Measurements from ENCODE around the gene APP.
A peak's percentile ranks its signal among the peaks of the same experiment; 100 is the strongest.
"Not testable (repeated sequence)": the region's sequence is repeated elsewhere in the genome, so short reads cannot be mapped to it uniquely, and the experiment has no call there.

The APP gene

DNA sequence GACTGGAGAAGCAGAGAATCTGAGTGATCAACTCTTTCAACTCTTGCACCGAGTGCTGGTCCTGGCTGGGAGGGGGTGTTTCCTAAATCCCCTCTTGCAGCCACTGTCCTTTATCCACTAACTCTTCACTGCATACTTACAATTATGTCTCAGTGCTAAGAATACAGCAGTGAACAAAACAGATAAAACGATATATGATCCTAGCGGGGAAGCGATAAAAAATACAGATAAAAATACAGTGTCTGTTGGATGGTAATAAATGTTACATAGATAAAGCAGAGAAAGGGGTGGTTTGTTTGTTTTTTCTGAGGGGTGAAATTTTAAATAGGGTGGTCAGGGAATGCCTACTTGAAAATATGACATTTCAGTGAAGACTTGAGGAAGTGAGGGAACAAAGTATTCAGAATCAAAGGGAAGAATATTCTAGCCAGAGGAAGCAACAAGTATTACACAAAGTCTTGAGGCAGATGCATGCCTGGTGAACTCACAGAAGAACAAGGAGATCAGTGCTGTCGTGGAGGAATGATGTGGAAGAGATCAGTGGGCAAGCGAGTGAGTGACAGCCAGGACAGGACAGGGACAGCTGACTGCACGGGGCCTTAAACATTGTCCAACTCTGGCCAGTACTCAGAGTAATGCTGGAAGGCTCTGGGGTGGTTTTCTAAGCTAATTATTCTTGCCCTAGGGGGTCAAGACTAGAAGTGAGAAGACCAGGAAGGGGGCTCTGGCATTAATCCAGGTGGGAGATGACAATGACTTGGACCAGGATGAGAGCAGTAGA is 110.0 kb downstream of the APP start:
- DNase-seq = peak; percentile 11

DNA sequence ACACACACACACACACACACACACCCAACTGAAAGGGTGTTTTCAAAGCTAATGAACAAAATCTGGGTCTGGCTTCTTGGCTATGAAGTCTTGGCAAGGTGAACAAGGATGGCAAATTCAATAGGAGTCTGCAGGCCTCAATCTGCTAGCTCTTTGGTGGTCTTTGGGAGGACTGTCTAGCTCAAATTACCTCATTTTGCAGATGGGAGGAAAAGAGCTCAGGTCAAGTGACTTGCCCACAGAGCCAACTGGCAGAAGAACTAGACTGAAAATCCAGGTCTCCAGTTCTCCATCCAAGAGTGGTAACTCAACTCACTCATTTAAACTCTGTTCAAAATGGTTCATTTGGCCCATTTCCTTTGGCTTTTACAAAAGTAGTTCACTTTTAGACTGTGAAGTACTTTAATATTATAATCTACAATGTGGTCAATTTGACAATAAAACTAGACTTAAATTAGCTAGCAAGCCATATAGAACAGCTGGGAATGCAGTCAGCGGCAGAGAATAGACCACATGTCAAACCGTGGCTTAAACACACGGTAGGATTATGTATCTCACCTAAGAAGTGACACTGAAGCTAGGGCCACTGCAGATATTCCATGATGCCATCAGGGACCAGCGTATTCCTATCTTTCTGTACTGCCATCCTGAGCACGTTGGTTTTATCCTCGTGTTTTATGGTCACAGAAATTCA is 112.9 kb downstream of the APP start:
- DNase-seq = no peak

DNA sequence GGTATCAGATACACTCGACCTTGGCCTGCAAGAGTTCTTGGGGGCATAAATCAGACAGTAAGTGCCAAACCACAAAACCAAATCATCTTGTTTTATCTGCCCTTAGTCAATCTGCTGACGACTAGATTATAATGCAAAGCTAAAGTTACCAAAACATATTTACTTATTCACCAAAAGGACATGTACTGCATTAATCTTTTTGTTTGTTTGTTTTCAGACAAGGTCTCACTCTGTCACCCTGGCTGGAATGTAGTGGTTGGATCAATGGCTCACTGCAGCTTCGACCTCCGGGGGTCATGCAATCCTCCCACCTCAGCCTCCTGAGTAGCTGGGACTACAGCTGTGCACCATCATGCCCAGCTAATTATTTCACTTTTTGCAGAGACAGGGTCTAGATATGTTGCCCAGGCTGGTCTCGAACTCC is 114.7 kb downstream of the APP start:
- DNase-seq = no peak

DNA sequence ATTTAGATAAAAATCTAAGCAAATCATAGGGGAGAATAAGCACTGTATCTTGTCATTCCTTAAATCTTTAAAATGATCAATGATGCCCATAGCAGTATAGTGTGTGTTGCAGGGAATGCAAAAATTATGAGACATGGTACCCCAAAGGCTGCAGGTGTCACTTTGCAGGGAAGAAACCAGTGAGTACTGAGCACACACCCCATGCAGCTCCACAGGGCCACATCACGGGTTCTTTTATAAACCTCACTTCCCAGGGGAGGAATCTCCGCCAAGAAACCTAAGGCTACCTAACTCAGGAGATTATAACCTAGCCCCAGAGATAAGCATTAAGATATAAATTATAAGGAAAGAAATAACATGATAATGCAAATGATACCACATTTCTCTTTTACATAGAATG is 115.6 kb downstream of the APP start:
- DNase-seq = no peak

DNA sequence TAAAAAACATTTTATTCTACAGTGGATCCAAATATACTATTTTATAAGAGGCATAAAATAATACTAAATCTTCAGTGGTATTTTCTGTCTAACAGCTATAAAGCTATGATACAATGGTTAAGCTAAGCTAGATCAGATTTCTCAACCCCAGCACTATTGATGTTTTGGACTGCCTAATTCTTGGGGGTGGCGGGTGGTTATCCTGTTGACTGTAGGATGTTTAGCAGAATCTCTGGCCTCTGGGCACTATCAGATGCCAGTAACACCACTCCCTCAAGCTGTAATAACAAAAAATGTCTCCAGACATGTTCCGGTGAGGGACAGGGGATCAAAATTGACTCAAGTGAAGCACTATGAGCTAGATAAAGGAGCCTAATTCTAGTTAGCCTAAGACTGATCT is 118.5 kb downstream of the APP start:
- DNase-seq = no peak

DNA sequence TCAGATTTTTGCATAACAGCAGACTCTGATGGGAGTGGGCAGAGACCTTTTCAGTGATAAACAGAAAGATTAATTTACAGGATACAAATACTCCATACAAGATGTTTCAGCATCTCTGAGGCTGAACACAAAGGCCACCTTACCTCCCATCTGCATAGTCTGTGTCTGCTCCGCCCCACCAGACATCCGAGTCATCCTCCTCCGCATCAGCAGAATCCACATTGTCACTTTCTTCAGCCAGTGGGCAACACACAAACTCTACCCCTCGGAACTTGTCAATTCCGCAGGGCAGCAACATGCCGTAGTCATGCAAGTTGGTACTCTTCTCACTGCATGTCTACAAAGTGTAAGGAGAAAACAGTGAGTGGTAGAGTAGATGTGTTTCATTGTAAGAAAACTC is 119.7 kb downstream of the APP start:
- DNase-seq = no peak

DNA sequence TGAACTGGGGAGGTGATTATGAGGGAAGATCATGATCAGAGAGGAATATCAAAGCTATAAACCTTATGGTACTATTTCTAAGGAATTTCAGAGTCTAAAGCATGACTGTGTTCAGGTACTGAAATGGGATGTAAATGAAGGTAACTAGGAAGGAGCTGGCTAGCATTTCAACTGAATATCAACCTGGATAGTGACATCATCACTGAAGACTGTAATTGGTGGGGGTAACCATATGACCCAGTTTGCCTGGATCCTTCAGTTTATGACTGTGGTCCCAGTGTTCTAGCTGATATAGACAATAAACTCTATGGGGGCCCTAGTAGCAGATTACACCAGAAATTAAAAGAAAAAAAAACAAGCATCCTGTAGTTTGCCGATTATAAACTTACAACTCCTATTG is 120.8 kb downstream of the APP start:
- no peak for DNase-seq

DNA sequence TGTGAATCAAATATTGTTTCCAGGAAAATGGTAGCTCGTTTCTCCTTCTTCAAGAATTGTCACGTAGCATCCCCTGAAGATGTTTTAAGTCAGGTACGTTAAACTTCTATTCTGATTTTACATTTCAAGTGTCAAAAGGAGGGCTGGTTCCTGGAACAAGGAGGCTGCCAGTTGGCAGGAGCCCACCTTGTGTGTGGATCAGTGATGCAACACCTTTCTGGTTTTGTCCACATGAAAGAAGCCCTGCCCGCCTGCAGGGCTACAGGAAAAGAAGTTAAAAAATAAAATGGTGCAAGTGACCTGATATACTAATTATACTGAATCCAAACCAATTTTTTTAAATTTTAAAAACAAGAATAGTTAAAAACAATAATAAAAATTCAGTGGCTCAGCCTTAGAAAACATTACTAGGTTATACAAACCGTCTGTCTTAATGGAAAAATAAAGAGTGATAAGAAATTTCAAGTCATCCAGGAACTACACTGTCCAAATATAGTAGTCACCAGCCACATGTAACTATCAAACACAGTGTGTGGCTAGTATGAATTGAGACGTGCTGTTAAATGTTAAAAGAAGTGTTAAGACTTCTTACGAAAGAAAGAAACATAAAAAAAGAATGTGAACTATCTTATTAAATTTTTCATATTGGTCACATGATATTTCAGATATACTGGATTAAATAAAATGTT is 123.1 kb downstream of the APP start:
- DNase-seq = no peak

DNA sequence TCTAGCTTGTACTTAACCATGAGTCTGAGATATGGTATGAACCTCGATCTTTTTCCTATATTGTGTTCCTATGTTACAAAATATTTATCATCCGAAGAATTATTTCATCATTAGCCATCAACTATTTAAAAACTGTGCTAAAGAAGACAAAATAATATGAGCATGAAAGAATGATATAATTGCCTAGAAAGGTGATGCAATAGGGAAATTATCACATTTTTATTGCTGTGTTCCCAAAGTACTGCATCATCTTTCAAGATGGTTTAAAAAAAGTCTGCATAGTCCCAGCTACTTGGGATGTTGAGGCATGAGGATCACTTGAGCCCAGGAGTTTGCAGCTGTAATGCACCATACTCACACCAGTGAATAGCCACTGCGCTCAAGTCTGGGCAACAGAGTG is 126.7 kb downstream of the APP start:
- DNase-seq = no peak

DNA sequence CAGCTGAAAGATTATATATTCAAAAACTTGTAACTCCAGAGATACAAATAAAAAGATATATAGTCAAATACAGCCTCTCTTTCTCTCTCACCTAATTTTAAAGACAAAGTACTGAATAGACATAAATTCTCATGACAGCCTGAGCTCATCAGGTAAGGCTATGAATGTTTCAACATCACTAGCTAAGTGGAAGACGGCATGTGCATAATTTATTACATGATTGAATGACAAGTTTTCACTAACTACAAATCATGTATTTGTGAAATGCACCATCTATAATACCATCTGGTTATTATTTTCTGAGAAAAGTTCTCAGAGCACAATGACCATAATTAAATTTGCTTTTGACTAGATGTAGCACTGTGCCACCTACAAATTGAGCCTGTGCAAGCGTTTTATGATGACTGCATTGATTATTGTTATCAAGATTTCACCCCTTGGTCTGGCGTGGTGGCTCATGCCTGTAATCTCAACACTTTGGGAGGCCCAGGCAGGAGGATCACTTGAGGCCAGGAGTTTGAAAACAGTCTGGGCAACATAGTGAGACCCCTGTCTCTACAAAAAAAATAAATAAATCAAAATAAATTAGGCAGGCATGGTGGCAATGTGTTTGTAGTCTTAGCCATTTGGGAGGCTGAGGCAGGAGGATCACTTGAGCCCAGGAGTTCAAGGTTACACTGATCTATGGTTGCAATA is 128.2 kb downstream of the APP start:
- DNase-seq = no peak

DNA sequence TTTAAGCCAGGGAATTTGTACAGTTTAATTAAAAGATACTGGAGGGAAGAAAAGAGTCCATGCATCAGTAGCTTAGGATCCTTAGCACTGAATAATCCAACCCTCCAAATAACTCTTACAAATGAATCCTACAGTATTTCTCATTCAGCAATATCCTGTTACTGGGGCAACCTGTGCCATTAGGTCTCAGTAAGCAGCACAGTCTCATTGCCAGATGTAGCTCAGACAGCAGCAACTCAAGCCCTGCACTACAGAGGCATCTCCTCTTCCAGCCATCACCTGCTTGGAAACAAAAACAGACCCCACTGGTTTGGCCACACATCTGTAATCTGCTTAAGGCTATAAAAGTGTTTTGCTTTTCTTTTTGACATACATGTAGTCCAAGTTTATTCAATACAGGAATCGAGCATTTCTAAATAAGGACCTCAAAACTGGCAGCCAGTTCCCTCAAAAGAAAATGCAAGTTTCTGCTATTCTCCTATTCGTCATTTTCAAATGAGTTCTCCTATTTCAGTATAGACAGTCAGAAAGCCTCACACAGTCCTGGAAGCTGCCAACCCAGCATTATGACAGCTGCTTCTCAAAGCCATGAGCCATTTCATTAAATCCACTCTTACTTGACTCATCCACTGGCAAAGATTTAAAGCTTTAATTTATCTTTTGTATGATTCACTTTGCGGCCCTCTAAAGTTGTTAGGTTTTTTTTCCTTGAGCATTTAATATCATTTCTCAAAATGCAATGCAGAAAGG is 129.0 kb downstream of the APP start:
- DNase-seq = no peak

DNA sequence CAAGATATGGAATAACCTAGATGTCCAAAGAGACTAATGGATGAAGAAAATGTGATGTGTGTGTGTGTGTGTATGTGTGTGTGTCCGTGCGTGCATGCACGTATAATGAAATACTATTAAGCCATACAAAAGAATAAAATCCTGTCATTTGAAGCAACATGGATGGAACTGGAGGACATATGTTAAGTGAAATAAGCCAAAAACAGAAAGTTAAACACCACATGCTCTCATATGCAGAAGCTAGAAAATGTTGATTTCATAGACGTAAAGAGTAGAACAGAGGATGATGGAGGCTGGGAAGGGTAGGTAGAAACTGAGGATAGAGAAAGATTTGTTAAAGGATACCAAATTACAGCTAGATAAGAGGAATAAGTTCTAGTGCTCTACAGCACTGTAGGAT is 133.7 kb downstream of the APP start:
- DNase-seq = no peak

DNA sequence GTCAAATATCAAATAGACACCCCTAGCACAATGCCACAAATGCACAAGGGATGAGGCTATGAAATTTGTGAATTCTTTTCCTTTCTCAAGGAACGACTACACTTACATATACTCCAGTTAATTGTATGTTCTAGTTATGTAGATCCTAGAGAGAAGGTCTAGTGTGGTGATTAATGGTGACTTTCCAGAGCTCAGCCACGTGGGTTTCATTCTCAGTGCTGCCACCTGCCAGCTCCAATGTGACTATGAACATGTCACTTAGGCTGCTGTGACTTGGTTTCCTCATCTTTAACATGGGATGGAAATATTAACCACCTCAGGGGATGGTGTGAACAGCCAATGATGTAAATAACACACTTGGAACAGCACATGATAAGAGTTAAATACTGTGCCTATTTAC is 138.3 kb downstream of the APP start:
- no peak for DNase-seq

DNA sequence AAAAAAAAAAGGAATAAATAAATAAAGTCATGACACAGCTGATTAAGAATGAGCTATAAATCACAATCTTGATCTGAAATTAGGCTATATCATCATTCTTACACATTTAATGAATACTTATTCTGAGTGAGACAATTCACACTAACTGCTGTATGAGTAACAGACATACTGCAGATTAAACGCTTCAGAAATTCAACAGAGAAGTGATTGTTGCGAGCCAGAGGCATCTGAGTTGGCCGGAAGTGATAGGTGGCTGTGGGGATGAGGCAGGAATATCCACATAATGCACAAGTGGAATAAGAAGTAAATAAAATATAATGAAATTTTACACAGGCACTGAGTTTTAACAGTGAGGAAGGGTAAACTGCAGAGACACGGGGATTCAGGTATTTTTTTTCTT is 142.4 kb downstream of the APP start:
- no peak for DNase-seq

DNA sequence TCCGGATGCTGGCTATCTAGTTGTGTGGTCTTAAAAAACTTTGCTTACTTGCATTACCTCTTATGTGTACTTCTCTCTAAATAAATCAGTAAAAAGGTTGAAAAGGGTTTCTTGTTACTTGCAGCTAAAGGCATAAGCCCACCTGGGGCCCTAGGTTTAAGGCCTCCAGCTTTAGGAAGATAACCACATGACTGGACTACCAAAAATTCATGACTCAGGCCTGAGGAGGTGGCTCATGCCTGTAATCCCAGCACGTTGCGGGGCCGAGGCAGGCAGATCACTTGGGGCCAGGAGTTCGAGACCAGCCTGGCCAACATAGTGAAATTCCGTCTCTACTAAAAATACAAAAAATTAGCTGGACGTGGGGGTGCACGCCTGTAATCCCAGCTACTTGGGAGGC is 142.9 kb downstream of the APP start:
- no peak for DNase-seq

DNA sequence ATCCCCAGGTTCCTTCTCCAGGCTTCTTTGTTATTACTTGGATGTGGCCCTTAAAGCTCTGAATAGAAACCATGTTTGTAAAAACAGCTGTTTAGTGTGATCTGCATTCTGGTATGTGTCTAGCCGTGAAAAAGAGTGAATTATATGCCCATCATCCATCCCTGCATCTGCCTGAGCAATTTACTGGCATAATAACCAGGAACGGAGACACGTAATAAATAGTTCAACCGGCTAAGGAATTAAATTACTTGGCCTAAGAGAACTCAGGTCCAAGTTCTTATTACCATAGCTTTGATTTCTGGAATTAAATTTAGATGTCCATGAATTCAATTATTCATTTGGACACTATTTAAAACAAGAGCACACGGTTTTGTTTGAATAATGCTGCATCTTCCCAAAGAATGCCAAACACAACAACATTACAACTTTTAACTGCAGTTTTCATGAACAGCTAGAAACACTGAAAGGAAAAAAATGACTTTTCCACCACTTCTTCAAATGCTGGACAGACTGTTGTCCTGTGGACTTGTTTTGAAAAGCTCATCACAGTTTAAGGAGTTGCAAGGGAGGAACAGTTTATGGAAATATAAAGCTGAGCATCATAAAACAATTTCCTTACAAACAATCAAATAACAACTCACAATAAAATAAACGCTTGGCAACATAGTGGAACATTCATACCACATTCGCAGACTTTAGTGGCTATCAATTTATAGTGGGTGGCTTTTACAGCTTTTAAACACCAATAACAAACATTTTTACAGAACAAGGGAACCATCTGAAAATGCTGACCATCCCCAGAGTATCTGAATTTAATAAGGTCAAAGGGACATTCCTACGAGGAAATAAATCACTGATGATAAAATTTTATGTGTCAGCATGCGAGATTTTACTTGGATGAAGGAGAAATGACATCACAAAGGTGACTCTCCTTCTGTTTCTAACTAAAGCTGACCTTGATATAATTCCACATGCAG is 144.7 kb downstream of the APP start:
- DNase-seq = no peak

DNA sequence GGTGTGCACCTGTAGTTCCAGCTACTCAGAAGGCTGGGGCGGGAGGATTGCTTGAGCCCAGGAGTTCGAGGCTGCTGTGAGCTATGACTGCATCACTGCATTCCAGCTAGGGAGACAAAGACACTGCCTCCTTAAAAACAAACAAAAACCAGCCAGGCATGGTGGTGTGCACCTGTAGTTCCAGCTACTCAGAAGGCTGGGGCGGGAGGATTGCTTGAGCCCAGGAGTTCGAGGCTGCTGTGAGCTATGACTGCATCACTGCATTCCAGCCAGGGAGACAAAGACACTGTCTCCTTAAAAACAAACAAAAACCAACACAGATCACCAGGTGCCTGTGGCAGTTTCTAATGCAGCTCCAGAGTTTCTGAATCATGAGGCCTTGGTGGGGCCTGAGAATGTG is 147.2 kb downstream of the APP start:
- DNase-seq = not testable (repeated sequence)

DNA sequence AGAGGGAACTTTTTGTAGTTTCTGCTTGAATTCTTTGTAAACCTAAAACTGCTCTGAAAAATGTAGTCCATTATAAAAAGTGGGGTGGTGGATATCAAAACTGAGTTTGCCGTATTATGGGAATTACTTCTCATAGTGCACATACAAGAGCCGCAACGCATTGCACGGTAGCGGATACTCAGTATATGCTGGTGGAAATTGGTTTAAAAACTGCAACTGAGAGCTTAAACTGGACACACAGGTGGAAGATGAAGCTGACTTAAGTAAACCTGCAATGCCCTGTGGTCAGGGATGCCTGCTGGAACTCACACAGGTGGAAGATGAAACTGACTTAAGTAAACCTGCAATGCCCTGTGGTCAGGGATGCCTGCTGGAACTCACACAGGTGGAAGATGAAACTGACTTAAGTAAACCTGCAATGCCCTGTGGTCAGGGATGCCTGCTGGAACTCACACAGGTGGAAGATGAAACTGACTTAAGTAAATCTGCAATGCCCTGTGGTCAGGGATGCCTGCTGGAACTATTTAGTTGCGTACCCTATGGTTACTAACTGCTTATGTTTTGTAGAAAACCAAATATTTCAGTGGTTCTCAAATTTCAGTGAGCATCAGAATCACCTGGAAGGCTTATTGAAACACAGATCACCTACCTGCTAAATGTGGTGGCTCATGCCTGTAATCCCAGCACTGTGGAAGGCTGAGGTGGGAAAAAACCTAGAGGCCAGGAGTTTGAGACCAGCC is 147.8 kb downstream of the APP start:
- not testable (repeated sequence) for DNase-seq

DNA sequence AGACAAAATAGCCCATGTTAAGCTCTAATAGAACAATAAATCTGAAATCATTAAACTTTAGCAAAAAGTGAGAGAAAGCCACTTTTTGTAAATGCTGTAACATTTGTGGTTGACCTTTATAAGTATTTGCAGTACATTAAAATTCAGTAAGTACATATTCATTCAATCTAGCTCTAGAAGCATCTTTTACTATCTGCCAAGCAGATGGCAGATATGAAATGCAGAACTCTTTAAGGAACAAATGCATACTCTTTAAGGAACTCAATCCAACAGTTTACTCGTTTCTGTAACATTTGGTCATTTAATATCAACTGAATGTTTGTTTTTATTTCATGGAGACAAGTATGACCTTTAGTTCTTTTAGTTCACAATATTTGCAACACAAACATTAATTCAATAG is 150.1 kb downstream of the APP start:
- DNase-seq = no peak

DNA sequence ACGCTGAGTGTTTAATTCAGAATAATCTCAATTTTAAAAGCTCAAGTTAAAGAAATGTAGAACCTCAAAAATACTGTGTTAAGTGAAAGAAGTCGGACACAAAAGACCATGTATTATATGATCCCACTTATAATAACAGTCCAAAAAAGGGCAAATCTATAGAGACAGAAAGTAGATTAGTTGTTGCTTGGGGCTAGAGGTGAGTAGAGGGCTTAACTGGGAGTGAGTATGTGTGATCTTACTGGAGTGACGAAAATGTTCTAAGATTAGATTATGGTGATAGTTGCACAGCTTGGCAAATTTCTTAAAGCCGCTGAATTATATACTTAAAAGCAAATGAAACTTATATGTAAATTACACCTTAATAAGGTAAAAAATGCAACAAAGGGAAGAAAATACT is 150.5 kb downstream of the APP start:
- DNase-seq = no peak

DNA sequence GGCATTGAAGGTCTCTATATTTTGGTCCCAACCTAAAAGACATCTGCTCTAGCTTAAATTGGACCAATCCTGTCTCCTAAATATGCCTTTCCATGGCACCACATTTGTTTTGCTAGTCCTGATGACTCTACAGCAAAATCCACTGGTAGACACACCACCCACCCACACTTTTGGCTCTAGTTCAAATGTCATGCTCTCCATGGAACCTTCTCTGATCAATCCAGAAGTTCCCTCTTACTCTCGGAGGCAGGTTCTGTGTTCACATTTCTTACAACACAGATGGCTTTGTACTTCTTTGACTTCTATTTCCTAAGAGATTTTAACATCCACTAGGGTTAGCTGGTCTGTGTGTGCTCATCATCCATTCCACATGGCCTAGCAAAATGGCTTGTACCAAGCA is 151.3 kb downstream of the APP start:
- no peak for DNase-seq
